ENCODE measurements around the gene FXN.
"Not testable (repeated sequence)": the region's sequence is repeated elsewhere in the genome, so short reads cannot be mapped to it uniquely, and the experiment has no call there.

Gene FXN

DNA sequence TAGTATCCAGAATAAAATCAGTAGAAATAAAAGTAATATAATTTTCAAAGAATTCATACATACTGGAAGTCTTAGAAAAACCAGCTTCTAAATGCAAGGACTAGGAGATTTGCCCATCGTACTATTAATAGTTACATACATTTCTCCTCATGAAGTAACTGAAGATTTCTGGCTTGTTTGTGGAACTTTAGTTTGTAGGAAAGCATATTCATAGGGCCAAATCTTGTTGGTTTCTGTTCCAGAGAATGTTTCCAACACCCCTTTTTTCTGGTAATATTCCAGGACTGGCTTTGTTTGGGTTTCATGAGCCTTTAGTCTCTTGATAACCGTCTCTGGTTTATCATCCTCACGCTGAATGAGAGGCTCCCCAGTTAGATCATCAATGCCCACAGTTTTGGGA is 72.2 kb downstream of the FXN start:
- DNase-seq = no peak

DNA sequence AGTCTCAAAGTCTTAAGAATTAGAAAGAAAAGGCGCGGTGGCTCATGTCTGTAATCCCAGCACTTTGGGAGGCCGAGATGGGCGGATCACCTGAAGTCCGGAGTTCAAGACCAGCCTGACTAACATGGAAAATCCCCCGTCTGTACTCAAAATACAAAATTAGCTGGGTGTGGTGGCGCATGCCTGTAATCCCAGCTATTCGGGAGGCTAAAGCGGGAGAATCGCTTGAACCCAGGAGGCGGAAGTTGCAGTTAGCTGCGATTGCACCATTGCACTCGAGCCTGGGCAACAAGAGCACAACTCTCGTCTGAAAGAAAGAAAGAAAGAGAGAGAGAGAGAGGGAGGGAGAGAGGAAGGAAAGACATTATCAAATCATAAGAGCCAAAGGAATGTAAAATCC is 73.2 kb downstream of the FXN start:
- DNase-seq = not testable (repeated sequence)

DNA sequence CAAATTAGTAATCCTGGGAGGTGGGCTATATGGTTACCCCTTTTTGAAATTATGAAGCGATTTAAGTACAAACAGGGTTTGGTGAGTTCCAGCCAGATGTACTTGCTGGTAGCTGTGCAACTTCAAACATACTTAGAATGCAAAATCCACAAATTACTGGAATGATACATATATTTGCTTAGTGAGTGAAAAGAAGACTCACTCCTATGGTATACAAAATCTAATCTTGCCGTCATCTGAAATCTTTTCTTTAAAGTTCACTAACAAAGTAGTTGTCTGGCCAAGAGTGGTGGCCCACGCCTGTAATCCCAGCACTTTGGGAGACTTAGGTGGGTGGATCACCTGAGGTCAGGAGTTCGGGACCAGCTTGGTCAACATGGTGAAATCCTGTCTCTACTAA is 73.6 kb downstream of the FXN start:
- DNase-seq = no peak

DNA sequence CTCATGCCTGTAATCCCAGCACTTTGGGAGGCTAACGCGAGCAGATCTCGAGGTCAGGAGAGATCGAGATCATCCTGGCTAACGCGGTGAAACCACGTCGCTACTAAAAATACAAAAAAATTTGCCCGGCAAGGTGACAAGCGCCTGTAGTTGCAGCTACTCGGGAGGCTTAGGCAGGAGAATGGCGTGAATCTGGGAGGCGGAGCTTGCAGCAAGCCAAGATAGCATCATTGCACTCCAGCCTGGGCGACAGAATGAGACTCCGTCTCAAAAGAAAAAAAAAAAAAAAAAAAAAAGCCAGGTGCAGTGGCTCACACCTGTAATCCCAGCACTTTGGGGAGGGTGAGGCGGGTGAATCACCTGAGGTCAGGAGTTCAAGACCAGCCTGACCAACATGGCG is 77.1 kb downstream of the FXN start:
- DNase-seq = not testable (repeated sequence)

DNA sequence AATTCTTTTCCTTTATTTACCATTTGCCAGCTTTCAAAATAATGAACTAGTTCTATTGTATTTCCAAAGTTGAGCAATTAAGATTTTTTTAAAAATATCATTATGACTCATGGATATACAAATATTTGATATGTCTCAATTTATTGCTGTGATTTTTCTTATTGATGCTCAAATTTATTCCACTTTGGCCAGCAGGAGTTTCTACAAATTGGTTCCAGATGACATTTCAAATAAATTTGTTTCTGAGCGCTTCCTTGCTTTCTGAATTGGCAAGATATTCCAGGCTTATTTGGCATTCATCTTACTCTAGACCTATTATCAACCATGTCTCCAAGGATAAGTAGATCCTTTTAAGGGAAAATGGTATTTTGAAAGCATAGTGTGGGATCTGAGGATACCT is 80.1 kb downstream of the FXN start:
- no peak for DNase-seq

DNA sequence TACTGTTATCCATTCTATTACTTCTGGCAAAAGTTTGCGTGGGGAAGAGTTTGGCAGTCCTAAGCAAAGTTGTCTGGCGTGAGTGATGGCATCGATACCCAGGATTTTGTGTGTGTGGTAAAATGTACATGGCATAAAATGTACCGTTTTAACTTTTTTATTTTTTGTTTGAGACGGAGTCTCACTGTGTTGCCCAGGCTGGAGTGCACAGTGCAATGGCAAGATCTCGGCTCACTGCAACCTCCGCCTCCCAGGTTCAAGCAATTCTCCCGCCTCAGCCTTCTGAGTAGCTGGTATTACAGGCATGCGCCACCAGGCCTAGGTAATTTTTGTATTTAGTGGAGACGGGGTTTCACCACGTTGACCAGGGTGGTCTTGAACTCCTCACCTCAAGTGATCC is 83.1 kb downstream of the FXN start:
- no peak for DNase-seq

DNA sequence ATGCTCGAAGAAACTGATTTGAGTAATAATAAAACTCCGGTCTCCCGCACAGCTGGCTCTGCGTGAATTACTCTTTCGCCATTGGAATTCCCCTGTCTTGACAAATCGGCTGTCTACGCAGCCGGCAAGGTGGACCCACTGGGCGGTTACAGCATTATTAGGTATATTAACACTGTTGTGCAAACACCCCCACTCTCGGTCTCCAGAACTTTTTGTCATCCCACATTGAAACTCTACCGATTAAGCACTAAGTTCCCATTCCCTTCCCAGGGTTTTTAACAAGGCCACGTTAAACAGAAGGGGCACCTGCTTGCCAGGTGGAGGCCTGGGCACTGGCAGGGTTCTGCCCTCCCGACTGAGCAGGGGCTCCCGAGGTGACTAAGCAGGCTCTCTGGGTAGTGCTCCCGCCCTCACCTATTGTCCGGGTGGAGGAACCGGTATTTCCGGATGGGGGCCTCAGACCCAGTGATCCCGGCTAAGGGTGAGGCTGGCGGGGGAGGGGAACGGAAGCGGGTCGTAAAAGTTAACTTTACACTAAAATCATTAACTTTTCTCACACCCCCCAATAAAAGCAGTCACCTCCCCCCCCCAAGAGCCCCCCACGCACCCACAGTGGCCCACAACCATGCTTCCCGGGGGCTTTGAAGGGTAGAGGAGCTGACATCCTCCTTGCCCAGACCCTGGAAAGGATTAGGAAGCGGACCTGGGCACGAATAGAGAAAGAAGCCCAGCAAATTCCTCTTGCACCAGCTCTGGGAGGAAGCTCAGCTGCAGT is 85.0 kb downstream of the FXN start:
- no peak for DNase-seq

DNA sequence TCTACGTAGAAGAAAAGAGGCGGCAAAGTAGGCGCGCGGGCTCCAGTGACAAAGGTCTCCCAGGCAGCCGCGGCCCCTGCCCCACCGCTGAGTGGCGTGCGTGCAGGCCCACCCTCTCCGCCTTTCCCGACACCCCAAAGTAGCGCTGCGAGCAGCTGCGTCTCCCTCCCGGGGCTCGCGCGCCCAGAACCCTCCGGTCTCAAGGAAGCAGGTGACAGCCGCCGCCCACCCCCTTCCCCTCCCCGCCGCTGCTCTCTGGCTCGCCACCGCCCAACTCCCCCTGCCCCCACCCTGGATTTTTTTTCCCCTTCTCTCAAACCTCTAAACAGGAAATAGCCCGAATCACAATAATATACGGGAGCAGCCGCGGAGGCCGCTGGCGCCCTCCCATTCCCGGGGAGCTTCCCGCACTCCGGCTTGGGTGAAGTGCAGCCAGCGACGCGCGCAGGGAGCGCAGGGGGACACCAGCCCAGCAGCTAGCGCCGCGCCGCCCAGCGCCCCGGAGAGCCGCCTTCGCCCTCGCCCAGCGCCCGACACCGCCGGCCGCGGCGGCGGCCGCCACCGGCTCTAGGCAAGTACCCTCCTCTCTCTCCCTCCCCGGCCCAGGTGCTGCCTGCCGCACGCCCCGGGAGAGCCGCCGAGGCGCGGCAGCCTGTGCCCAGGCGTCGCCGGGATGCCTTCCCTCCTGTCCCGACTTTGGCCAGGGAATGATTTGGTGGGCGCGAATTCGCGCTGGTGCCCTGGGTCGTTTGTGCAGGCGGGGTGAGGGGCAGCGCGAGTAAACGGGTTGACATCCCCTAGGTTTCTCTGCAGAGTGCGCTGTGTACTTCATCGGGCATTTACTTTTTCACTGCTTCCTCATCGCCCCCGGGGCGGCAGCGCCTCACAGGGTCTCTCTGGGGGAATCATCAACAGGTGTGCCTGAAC is 85.9 kb downstream of the FXN start:
- no peak for DNase-seq

DNA sequence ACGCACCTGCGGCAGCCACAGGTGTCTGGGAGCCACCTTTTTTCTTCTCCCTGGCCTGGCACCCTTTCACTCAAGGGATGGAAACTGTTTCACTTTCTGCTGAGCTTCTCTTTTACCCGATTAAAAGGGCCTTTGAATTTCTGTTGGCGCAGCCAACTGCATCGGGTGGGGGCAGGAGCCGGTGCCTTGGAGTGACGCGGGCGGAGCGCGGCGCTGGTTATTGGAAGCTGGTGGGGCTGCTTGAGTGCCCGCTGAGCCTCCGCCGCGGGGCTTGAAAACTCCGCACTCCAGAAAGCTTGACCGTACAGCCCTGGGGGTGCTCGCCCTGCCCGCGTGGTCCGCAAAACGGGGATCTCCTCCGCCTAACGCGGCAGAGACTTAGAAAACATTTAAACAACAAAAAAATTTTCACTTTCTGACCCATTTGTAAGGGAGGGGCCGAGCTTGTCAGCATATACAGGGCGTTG is 86.6 kb downstream of the FXN start:
- DNase-seq = peak; percentile 19

DNA sequence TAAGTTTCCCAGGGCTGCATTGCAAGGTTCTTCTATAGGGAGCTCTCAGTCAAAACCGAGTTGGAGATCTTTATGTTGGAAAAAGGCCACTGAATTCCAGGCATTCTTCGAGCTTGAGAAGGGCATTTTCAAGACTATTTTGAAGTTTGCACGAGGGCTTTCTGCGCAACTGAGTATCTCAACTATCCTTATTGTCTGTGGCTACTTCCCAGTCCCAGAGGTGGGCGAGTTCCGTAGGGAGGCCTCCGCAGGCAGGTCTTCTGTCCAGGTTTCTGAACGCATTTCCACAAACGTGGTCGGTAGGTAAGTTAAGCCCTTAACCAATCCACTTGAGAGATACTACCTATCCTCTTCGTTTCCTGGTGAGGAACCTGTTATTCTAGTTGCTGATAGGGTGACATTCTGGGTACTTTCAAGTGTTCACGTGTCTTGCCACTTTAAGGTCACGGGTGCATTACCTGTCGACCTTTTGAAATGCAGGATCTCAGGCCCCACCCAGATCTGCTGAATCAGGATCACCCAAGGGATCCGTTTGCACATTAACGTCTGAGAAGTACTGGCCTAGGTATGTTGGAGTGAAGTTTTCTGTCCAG is 87.1 kb downstream of the FXN start:
- DNase-seq = no peak

DNA sequence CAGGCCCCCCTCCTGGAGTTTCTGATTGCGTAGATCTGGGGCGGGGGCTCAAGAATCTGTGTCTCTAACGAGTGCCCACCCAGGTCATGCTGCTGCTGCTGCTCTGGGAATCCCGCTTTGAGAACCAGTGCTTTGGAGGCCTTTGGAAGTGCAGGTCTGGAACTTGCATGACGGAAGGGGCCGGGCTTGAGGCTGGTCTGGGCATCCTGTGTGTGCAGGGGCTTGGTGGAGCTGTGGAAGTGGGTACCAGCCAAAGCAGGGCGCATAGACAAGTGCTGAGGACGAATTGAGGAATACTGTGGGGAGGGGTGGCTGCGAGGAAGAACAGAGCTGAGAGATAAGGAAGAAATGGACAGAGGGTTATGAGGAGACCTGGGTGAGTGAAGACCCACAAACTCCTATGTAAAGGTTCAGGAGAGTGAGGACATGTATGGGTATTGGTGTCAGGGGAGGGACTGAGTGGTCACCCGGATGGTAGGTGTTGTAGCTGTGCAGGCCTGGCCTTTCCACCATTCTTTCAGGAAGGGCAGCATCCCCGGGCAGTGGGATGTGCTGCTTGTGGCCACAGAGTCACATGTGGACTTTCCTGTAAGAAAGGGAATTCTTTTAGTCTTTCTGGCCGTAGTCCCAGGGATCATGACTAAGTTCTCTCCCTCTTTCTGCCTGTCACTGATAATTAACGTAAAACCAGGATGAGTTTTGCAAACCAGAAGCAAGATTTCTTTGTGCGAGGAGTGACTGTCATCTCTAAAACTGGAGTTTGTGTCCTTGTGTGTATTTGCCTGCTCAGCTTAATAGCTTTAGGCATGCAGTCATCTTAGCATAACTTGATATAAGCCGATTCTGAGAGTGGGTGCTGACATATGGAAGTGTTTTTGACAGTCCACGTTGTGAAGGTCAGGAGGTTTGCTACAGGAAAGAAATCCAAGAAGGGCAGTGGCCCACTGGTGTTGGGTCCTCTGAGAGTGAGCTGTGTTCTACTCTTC is 95.2 kb downstream of the FXN start:
- DNase-seq = no peak

DNA sequence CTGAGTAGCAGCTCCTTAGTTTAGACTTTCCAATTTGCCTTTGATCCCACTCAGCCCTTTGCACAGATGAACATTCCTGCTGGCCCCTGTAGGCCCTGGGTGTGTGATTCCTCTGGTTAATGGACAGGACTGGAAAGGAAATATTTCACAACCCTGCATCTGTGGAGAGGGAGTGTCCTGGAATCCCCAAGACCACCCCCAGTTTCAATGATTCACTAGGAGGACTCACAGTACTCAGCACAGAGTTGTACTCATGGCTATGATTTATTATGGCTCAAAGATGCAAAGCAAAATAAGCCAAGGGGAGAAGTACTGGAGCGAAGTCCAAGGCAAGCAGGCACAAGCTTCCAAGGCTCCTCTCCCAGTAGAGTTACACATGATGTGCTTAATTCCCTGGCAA is 96.1 kb downstream of the FXN start:
- DNase-seq = no peak

DNA sequence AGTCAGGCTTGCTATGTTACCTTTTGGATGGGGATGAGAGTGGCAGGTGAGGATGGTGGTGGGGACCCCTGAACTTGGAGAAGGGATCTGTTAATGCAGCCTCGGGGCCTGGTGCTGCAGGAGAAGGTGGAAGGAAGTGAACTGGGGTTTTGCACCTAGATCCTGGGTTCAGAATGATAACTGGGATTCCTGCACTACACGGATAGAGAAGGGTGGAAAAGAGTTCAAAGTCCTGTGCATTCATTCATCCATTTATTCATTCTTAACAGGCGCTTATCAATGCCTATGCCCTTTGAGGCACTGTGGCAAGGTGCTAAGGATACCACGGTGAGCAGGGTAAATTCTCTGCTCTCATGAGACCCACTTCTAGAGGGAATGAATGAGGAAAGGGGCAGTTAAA is 96.8 kb downstream of the FXN start:
- no peak for DNase-seq

DNA sequence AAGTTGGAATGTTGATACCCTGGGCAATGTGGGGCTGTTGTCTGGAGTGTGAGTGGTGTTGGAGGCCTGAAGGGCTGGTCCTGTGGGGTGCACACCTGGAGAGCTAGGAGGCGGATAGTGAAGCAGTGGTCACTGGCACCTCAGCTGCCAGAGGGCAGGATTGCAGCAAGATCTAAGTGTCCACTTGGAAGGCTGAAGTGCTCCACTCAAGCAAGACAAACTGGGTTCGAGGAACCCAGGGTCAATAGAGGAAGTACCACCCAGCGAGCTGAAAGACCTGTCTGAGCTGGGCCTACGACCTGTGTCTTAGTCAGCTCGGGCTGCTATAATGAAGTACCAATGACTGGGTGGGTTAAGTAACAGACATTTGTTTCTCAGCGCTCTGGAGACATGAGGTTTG is 98.9 kb downstream of the FXN start:
- no peak for DNase-seq

DNA sequence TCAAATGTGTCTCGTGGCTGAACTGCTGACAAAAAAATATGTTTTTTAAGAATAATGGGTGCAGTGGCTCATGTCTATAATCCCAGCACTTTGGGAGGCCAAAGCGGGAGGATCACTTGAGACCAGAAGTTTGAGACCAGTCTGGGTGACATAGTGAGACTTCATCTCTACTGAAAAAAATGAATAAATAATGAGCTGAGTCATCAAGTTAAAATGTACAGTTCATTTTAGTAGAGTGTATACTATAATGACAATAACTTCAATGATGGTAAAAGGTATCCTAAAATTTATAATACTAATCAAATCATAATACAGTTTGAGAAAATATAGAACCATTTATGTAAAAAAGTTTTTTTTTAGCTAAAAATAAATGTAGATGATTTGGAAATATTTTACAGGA is 100.6 kb downstream of the FXN start:
- no peak for DNase-seq

DNA sequence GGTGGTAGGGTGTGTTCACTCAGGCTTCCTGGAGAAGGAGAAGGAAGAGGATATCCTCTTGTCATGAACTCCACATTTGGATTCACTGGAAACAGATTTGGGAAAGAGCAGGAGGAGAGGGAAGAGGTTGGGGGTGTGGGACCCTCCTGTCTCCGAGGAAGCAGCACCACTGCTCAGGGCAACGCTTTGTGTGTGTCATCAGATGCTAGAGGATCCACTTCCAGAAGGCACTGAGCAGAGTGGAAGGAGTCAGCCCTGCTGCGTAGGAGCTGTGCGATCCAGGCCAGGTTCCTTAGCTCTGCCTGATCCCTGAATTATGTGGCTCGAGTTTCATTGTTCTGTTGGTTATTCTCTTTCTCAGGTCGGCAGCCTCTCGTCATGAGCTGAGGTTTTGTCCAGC is 101.2 kb downstream of the FXN start:
- DNase-seq = no peak

DNA sequence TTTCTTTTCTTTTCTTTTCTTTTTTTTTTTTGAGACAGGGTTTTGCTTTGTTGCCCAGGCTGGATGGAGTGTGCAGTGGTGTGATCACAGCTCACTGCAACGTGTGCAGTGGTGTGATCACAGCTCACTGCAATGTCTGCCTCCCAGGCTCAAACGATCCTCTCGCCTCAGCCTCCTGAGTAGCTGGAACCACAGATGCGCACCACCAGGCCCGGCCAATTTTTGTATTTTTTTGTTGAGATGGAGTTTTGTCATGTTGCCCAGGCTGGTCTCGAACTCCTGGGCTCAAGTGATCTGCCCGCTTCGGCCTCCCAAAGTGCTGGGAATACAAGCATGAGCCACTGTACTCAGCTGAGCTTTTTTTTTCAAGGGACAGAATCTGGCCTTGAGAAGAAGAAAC is 101.8 kb downstream of the FXN start:
- no peak for DNase-seq

DNA sequence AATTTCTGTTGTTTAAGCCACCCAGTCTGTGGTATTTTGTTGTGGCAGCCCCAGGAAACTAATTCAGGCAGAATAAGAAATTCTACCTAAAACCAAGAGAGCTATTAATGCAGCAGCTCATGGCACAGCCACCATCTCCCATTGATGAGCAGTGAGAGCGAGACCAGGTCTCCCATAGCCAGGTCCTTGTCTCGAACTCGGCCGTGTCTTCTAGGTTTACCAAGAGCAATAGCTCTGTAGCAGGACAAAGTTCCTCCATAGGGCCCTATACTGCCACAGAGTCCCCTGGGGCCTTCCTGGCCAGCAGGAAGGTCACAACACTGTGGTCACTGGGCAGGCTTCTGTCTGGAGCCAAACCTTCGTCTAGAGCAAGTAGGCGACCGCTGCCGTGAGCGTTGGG is 104.0 kb downstream of the FXN start:
- DNase-seq = no peak

DNA sequence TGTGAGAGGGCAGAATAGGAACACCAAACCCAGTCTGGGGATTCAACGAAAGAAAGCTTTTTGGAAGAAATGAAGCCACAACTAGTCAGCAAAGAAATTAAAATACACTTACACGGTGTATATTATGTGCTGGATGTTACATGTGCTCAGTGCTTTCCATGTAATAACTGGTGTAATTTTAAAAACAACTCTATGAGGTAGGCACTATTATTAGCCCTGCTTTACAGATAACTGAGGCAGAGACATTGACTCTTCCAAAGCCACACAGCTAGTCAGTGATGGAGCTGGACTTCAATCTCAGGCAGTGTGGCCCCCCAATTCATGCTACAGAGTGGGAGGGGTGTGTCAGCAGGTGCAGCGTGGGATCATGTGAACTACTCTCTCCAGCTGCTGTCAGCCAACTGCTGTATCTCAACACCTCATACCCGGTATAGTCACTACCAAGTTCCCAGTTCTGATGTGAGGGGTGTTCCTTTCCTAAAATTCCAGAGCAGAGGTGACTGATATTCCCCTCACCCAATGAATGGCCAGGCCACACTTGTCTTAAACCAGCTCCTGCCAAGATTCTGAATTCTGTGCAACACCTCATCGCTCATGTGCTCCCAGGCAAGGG is 104.7 kb downstream of the FXN start:
- no peak for DNase-seq

DNA sequence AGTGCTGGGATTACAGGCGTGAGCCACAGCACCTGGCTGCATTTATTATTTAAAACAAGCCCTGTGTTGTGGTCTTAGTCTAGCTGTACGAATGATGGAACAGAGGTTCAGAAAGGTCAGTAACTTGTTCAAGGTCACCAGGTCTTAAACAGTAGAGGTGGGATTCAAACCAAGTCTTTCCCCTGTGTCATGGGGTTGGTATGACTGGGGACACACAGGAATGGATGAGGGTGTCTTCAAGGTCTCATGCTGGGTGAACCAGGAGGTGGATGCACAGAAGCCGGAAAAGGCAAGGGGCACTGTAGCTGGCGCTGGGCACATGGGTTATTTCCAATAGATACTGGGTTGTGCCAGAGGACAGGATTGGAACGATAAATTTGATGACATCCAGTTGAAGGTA is 106.3 kb downstream of the FXN start:
- no peak for DNase-seq

DNA sequence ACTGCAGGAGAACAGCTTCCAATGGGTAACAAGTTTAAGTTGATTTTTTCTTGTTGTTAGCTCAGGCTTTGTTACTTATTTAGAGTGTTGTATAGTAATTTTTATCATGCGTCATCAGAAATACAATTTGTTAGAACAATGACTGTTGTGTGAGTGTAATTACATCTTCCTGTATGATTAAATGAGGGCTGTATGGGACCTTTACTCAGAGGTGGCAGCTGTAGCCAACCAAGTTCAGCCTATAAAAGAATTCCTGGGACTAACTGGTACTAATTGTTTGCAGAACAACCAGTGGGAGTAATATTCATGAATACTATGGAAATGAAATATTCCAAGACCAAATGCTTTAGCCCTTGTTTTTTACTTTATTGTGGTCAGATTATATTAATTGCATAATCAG is 107.7 kb downstream of the FXN start:
- no peak for DNase-seq

DNA sequence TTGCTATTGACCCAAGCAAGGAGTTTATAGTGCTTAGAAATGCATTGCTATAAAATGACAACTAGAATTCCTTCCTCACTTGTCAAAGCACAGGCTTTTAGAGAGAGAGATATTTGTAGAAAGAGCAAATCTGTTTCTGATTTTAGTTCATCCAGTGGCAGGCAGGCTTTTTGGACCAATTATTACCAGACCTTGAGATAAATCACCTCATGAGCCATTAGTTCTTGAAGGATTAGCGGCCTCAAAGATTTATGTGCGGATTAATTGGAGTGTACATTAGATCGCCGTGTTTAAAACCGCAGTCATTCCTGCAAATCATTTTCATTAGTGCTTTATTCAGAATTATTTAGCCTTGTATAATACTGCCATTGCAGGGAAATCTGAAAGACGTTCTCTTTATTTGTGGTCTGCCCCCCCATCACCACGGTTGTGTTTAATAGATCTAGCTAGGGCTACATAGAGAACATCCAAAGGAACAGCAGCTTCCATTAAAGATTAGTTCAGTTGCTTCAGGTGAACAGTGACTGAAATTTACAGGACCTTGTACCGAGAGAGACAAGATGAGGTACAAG is 109.7 kb downstream of the FXN start:
- DNase-seq = no peak
